SK-N-DZ (cell line): ENCODE data around the gene ZMIZ1.

Source experiments
- DNase-seq: peaks from one replicate; pipeline ENCODE4 v3.0.0-alpha.2; 2015; ENCODE audit warnings: low spot score

Gene ZMIZ1

GRCh38 chr10:79260811-79261740, 192.3 kb downstream of the ZMIZ1 start:
- DNase-seq = peak; percentile 95

- DNase-seq = no peak
Observed at GRCh38 chr10:79262131-79262530, 193.4 kb downstream of the ZMIZ1 start.

- no peak for DNase-seq
Observed at GRCh38 chr10:79262959-79263746, 194.4 kb downstream of the ZMIZ1 start.

- no peak for DNase-seq
Observed at GRCh38 chr10:79263939-79264338, 195.2 kb downstream of the ZMIZ1 start.

- no peak for DNase-seq
Observed at GRCh38 chr10:79264942-79265341, 196.2 kb downstream of the ZMIZ1 start.

GRCh38 chr10:79266084-79266483, 197.3 kb downstream of the ZMIZ1 start:
- DNase-seq = no peak

GRCh38 chr10:79266543-79267312, 198.0 kb downstream of the ZMIZ1 start:
- DNase-seq = no peak

- DNase-seq = no peak
Observed at GRCh38 chr10:79267499-79267898, 198.7 kb downstream of the ZMIZ1 start.

- no peak for DNase-seq
Observed at GRCh38 chr10:79268161-79268601, 199.4 kb downstream of the ZMIZ1 start.

GRCh38 chr10:79268742-79269141, 200.0 kb downstream of the ZMIZ1 start:
- DNase-seq = no peak

- DNase-seq = peak; percentile 81
Observed at GRCh38 chr10:79269443-79269842, 200.7 kb downstream of the ZMIZ1 start.

GRCh38 chr10:79269969-79270368, 201.2 kb downstream of the ZMIZ1 start:
- peak; percentile 45 for DNase-seq

- DNase-seq = peak; percentile 61
Observed at GRCh38 chr10:79270466-79271246, 201.9 kb downstream of the ZMIZ1 start.

GRCh38 chr10:79272353-79272752, 203.6 kb downstream of the ZMIZ1 start:
- peak; percentile 33 for DNase-seq

- DNase-seq = no peak
Observed at GRCh38 chr10:79273604-79274003, 204.8 kb downstream of the ZMIZ1 start.

- DNase-seq = peak; percentile 32
Observed at GRCh38 chr10:79274279-79275104, 205.7 kb downstream of the ZMIZ1 start.

GRCh38 chr10:79275105-79275430, 206.3 kb downstream of the ZMIZ1 start:
- no peak for DNase-seq

GRCh38 chr10:79275431-79275851, 206.7 kb downstream of the ZMIZ1 start:
- no peak for DNase-seq

- no peak for DNase-seq
Observed at GRCh38 chr10:79277579-79278269, 209.0 kb downstream of the ZMIZ1 start.
